ENCODE data around the gene IER5L.
A peak's percentile ranks its signal among the peaks of the same experiment; 100 is the strongest.
"Not testable (repeated sequence)": the region's sequence is repeated elsewhere in the genome, so short reads cannot be mapped to it uniquely, and the experiment has no call there.

The IER5L gene

DNA sequence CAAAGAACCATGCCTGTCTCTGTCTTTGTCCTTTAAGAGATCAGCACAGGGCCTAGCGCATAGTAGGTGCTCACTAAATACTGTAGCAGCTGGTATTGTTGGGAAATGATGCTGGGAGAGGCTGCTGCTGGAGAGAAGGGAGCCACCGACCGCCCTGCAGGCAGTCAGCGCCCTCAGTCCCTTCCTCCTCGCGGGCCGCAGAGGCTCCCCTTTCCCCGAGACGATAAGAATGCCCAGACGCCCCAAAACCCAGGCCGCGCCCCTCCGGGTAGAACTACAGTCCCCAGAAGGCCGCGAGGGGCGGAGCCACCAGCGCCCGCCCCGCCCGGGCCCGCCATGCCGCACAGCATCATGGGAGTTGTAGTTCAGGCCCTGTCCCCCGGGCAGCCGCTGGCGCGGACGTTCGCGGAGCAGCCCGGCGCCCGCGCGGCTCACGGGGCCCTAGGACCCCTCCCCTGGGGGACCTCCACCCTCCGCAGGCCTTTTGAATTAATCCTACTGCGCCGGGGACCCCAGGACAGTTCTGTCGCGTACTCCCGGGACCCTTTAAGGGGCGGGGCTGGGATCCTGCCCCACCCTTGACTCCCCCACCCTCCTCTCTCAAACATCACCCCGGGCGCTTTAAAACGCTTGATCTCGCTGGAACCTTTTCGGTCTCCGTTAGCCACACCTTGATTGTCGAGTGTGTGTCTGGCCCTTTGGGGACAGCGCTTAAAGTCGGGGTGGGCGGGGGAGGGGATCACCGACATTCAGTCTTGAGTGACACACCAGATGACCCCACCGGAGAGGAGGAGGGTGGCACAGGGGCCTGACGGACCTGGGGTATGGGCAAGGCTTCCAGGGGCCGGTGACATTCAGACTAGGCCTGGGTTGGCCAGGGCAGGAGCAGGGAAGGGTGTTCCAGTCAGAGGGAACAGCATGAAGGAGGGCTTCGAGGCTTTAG, 24.8 kb upstream of the IER5L start:
- peak; percentile 83 to 96 (median 85) for DNase-seq (ENCODE audit: low read depth in 3 of 3)

GRCh38 chr9:129201866-129202265, 23.8 kb upstream of the IER5L start:
- no peak for DNase-seq (ENCODE audit: low read depth in 3 of 3)

DNA sequence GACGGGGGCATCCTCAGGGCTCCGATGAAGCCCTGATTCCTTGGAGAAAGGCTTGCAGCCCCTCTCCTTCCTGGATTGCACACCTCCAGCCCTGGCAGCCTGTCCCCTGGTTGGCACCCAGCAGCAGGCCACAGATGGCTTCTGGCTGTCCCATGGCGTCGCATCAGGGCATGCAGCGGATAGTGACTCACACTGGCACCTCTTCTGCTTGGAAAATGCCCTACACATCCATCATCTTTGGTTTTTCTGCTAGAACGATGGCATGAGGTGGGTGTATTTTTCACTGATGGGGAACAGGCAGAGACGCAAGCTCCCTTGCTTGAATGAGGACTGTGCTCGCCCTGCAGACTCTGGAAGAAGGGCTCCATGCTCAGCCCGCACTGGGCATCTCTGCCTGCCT, 23.2 kb upstream of the IER5L start:
- DNase-seq (ENCODE audit: low read depth in 3 of 3), result no peak

GRCh38 chr9:129200255-129200654, 22.2 kb upstream of the IER5L start:
- no peak for DNase-seq (ENCODE audit: low read depth in 3 of 3)

GRCh38 chr9:129199044-129199435, 21.0 kb upstream of the IER5L start:
- DNase-seq (ENCODE audit: low read depth in 3 of 3), result no peak

- no peak for DNase-seq (ENCODE audit: low read depth in 3 of 3)
Measured at GRCh38 chr9:129198319-129199043, 20.4 kb upstream of the IER5L start.

DNA sequence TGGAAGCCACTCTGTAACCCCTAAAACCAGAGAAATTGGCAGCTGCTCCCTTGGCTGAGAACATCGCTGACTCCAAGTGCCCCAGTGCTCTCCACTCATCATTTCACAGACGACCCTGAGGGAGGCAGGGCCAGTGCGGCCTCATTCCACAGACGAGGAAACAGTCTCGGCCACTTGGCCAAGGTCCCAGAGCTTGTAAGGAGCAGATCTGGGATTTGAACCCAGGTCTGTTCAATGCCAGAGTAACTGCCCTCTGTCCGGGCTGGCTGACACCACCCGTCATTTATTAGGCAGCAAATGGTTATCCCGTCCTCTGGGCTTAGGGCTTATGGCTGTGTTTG, 19.9 kb upstream of the IER5L start:
- DNase-seq (ENCODE audit: low read depth in 3 of 3), result no peak

DNA sequence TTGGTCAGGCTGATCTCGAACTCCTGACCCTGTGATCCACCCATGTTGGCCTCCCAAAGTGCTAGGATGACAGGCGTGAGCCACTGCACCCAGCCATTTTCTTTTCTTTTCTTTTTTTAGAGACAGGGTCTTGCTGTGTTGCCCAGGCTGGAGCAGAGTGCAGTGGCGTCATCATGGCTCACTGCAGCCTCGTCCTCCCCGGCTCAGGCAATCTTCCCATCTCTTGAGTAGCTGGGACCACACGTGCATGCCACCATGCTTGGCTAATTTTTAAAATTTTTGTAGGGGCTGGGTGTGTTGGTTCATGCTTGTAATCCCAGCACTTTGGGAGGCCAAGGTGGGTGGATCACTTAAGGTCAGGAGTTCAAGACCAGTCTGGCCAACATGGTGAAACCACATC, 19.0 kb upstream of the IER5L start:
- not testable (repeated sequence) for DNase-seq (ENCODE audit: low read depth in 3 of 3)

DNA sequence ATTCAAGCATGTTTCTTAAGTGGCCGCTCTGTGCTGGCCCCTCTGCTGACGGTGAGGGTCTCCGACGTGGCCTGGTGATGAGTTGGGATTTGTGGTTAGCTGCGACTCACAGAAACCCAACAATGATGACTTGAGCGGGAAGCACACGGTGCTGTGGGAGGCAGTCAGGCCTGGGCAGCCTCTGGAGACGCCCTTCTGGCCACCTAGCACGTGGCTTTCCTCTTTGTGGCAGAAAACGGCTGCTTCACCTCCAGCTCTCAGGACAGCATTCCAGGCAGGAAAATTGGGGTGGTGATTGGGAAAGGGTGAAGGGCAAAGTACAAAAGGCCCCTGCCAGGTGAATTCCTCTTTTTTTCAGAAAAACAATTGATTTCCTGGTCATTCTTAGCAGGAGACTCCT, 17.5 kb upstream of the IER5L start:
- DNase-seq (ENCODE audit: low read depth in 3 of 3), result no peak

DNA sequence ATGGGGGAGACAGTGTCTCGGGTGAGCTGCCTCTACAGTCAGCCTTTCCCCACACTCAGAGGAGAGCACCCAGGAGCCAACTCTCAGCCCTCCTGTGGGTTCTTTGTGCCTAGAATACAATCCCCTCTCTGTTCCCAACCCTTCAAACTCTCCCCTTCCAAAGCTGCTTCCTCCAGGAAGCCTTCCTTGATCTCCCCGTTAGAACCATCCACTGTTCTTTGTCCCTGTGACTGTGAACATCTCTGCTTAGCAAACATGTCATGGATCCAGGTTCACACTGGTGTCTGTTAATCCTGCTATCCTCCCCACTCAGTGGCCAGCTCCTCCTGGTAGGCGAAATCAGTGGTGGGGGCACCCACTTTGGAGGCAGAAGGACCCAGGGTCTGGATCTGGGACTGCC, 16.2 kb upstream of the IER5L start:
- no peak for DNase-seq (ENCODE audit: low read depth in 3 of 3)

GRCh38 chr9:129193655-129194054, 15.6 kb upstream of the IER5L start:
- no peak for DNase-seq (ENCODE audit: low read depth in 3 of 3)

GRCh38 chr9:129191234-129191633, 13.2 kb upstream of the IER5L start:
- DNase-seq (ENCODE audit: low read depth in 3 of 3), result no peak

- DNase-seq (ENCODE audit: low read depth in 3 of 3), result not testable (repeated sequence)
Measured at GRCh38 chr9:129189971-129190370, 11.9 kb upstream of the IER5L start.

DNA sequence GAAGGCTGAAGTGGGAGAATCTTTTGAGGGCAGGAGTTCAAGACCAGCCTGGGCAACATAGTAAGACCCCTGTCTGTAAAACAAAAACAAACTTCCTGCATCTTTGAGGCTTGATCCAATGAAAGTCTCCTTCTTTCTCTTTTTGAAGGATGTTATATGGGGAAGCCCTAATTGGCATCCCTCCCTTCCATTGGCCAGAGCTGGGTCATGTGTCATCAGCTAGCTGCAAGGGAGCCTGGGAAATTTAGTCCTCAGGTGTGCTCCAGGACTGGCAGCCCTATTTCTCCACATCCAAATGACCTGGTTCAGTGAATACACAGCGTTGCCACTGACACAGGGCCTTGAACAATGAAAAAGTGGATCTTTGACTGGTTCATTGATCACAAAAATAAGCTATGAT, 9.0 kb upstream of the IER5L start:
- no peak for DNase-seq (ENCODE audit: low read depth in 3 of 3)

DNA sequence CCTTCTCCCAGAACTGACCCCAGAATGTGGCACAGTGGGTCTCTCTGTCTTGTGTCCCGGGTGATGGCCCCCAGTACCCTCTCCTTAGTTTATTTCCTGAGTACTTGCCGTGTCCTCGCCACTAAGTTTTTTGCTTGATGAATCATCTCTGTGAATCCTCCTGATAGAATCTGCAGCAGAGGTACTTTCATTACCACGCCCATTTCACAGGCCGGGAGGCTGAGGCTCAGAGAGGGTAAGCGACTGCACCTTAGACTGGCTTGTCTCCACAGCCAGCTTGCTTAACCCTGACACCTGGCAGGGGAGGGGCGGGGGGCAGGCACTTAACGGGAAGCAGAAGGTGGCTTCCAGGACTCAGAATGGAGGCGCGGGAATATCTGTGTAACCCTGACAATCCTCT, 7.9 kb upstream of the IER5L start:
- no peak for DNase-seq (ENCODE audit: low read depth in 3 of 3)

GRCh38 chr9:129185402-129185801, 7.3 kb upstream of the IER5L start:
- DNase-seq (ENCODE audit: low read depth in 3 of 3), result no peak

DNA sequence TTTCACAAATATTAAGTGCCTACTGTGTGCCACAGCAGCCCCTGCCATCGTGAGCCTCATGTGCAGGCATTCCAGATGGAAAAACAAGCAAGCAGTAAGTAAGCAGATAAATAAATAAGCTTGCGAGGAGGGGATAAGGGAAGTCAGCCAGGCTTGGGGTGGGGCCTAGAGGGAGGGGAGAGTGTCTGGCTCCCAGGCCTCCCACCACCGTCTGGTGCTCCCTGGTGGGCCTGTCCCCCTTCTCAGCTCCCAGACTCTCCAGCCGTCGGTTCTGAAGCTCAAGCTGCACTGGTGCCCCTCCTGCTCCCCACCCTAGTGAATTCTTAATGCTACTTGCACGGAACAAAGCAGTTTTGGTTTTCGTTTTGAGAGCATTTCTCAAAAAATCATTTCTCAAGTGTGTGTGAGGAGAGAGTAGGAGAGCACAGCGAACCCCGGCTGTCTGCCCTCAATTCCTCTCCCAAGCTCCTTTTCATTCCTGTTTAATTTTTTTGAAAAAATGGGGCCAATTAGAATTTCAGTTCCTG, 6.6 kb upstream of the IER5L start:
- no peak for DNase-seq (ENCODE audit: low read depth in 3 of 3)

- no peak for DNase-seq (ENCODE audit: low read depth in 3 of 3)
Measured at GRCh38 chr9:129184219-129184524, 6.1 kb upstream of the IER5L start.

DNA sequence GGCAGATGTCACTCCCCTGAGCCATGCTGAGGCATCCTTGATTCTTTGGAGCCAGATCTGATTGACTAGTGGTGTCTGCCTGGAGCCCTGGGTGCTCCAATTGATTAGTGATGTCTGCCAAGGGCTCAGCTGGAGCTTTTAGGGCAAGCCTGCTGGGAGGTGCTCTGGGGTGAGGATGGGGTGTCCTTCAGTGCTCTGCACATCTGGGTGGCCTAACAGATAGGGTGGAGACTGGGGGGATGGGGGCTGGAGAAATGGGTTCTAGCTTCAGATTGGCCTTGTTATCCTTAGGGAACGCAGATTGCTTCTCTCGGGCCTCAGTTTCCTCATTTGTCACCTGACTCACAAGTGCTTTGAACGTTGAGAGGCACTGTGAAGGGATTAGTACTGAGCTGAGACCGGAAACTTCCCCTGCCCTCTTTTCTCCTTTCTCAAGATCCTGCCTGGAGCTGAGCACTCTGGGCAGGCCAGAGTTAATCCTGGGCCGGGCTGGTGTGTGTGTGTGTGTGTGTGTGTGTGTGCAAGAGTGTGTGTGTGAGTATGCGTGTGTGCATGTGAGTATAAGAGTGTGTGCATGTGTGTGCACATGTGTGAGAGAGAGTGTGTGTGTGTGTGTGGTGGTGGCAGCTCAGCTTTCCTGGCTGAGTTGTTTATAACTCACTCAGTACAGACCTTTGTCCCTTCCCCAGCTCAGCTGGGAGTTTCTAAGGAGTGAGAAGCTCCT, 5.6 kb upstream of the IER5L start:
- DNase-seq (ENCODE audit: low read depth in 3 of 3), result no peak

- DNase-seq (ENCODE audit: low read depth in 3 of 3), result no peak
Measured at GRCh38 chr9:129182625-129183494, 4.8 kb upstream of the IER5L start.

DNA sequence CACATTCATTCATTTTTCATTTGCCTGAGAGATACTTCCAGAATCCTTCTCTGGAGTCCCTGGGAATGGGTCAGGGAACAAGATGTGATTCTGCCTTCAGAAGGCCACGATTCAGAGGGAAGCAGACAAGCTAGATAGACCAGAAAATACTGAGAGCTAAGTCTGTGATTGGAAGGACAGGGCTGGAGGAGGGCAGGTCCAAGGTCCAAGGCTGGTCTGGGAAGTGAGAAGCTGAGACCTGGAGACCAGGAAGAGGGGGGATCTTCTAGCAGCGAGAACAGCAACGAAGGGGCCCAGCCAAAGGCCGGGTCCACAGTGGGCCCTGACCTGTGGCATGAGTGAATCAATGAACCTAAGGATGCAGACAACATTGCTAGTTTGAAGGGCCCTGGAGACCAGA, 4.1 kb upstream of the IER5L start:
- no peak for DNase-seq (ENCODE audit: low read depth in 3 of 3)

- DNase-seq (ENCODE audit: low read depth in 3 of 3), result no peak
Measured at GRCh38 chr9:129181246-129181645, 3.2 kb upstream of the IER5L start.

Measured in stimulated activated CD4-positive, alpha-beta T cell treated with anti-CD3 and anti-CD28 coated beads, TNF-alpha, amount 100 ng/mL, for 48 hours (primary cell).